H1 (cell line): ENCODE measurements around the gene CRYBB1. TPM values are rescaled to one million over a fixed set of nuclear protein-coding genes. Genes with fewer than 3 reads are reported as not detected.

Source experiments
- CHD2 ChIP-seq: IDR thresholded peaks from 2 replicates; pipeline ENCODE4 v1.6.1; 2012; ENCODE audit warnings: low read length, improper control_type of control experiment
- CREB1 ChIP-seq: IDR thresholded peaks from 2 replicates; pipeline ENCODE4 v1.6.1; 2012; ENCODE audit warnings: inconsistent platforms
- CTBP2 ChIP-seq: IDR thresholded peaks from 2 replicates; pipeline ENCODE4 v1.7.0; 2011; ENCODE audit warnings: borderline replicate concordance, mild to moderate bottlenecking, moderate library complexity, mixed read lengths, low read length; ENCODE audit not compliant: insufficient read depth, insufficient read length
- E2F6 ChIP-seq: IDR thresholded peaks from 2 replicates; pipeline ENCODE4 v1.6.1; 2012; ENCODE audit warnings: inconsistent platforms
- MAX ChIP-seq: IDR thresholded peaks from 2 replicates; pipeline ENCODE4 v1.6.1; 2012; ENCODE audit warnings: inconsistent platforms
- NRF1 ChIP-seq: IDR thresholded peaks from 2 replicates; pipeline ENCODE4 v1.6.1; 2011; ENCODE audit warnings: mild to moderate bottlenecking, low read depth, low read length, improper control_type of control experiment
- RBBP5 ChIP-seq: IDR thresholded peaks from 2 replicates; pipeline ENCODE4 v1.7.1; 2012; ENCODE audit warnings: low read depth, mild to moderate bottlenecking, inconsistent platforms, low read length, moderate library complexity, borderline replicate concordance
- RNF2 ChIP-seq: fragments of 200-900, 300-1000 bp; sonication (generic); IDR thresholded peaks from 2 replicates; pipeline ENCODE4 v1.7.1; 2016; ENCODE audit warnings: borderline replicate concordance, low read depth, mild to moderate bottlenecking, antibody characterized with exemption, low read length; ENCODE audit not compliant: poor library complexity, severe bottlenecking; ENCODE audit errors: missing control alignments
- SIX5 ChIP-seq: IDR thresholded peaks from 2 replicates; pipeline ENCODE4 v1.6.1; 2011; ENCODE audit warnings: mild to moderate bottlenecking, low read depth, low read length
- polyA plus RNA-seq, 7 experiments: library from polyadenylated mRNA; depleted of rRNA in 3 of 7; stranded (reverse) in 5 of 7; unstranded in 2 of 7; fragments of >200 nt in 5 of 7; fragments of 200-250 nt in 2 of 7; gene quantifications; 1 replicate in 5 of 7; 2 replicates in 1 of 7; 4 replicates in 1 of 7; pipeline versions ENCODE4 v1.2.1 to v1.2.3, GENCODE V29; 2011 to 2013; ENCODE audit warnings: missing spikeins in 2 of 7, mixed read lengths in 2 of 7
- total RNA-seq: library from RNA; stranded (reverse); fragmentation: NEBNext Ultra II Directional; extraction: Animal tissue kit (Norgen Biotek cat#: 25700); gene quantifications from 2 replicates; pipeline ENCODE4 v1.2.1, GENCODE V29; 2021
- TF ChIP-seq, protein P1 (sequence below): fragments of 300-600 bp; sonication (generic); IDR thresholded peaks from 2 replicates; pipeline ENCODE4 v1.7.1; 2012; ENCODE audit warnings: low read length, moderate library complexity, mild to moderate bottlenecking, inconsistent platforms; ENCODE audit not compliant: insufficient replicate concordance

Gene CRYBB1
- total and polyA plus RNA-seq, 2 of the 8 experiments (the other 6 are each of a cell fraction or from before 2014, with no cell fraction given), result 1.7 to 6.0 TPM

- TF ChIP-seq, protein P1, sequence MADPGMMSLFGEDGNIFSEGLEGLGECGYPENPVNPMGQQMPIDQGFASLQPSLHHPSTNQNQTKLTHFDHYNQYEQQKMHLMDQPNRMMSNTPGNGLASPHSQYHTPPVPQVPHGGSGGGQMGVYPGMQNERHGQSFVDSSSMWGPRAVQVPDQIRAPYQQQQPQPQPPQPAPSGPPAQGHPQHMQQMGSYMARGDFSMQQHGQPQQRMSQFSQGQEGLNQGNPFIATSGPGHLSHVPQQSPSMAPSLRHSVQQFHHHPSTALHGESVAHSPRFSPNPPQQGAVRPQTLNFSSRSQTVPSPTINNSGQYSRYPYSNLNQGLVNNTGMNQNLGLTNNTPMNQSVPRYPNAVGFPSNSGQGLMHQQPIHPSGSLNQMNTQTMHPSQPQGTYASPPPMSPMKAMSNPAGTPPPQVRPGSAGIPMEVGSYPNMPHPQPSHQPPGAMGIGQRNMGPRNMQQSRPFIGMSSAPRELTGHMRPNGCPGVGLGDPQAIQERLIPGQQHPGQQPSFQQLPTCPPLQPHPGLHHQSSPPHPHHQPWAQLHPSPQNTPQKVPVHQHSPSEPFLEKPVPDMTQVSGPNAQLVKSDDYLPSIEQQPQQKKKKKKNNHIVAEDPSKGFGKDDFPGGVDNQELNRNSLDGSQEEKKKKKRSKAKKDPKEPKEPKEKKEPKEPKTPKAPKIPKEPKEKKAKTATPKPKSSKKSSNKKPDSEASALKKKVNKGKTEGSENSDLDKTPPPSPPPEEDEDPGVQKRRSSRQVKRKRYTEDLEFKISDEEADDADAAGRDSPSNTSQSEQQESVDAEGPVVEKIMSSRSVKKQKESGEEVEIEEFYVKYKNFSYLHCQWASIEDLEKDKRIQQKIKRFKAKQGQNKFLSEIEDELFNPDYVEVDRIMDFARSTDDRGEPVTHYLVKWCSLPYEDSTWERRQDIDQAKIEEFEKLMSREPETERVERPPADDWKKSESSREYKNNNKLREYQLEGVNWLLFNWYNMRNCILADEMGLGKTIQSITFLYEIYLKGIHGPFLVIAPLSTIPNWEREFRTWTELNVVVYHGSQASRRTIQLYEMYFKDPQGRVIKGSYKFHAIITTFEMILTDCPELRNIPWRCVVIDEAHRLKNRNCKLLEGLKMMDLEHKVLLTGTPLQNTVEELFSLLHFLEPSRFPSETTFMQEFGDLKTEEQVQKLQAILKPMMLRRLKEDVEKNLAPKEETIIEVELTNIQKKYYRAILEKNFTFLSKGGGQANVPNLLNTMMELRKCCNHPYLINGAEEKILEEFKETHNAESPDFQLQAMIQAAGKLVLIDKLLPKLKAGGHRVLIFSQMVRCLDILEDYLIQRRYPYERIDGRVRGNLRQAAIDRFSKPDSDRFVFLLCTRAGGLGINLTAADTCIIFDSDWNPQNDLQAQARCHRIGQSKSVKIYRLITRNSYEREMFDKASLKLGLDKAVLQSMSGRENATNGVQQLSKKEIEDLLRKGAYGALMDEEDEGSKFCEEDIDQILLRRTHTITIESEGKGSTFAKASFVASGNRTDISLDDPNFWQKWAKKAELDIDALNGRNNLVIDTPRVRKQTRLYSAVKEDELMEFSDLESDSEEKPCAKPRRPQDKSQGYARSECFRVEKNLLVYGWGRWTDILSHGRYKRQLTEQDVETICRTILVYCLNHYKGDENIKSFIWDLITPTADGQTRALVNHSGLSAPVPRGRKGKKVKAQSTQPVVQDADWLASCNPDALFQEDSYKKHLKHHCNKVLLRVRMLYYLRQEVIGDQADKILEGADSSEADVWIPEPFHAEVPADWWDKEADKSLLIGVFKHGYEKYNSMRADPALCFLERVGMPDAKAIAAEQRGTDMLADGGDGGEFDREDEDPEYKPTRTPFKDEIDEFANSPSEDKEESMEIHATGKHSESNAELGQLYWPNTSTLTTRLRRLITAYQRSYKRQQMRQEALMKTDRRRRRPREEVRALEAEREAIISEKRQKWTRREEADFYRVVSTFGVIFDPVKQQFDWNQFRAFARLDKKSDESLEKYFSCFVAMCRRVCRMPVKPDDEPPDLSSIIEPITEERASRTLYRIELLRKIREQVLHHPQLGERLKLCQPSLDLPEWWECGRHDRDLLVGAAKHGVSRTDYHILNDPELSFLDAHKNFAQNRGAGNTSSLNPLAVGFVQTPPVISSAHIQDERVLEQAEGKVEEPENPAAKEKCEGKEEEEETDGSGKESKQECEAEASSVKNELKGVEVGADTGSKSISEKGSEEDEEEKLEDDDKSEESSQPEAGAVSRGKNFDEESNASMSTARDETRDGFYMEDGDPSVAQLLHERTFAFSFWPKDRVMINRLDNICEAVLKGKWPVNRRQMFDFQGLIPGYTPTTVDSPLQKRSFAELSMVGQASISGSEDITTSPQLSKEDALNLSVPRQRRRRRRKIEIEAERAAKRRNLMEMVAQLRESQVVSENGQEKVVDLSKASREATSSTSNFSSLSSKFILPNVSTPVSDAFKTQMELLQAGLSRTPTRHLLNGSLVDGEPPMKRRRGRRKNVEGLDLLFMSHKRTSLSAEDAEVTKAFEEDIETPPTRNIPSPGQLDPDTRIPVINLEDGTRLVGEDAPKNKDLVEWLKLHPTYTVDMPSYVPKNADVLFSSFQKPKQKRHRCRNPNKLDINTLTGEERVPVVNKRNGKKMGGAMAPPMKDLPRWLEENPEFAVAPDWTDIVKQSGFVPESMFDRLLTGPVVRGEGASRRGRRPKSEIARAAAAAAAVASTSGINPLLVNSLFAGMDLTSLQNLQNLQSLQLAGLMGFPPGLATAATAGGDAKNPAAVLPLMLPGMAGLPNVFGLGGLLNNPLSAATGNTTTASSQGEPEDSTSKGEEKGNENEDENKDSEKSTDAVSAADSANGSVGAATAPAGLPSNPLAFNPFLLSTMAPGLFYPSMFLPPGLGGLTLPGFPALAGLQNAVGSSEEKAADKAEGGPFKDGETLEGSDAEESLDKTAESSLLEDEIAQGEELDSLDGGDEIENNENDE, result peak; percentile 28
- TF ChIP-seq RBBP5 (peak; percentile 34; the same call in 1 of the 2 replicates), CTBP2 (peak; percentile 95), CHD2 (peak; percentile 53; the same call in 1 of the 2 replicates), MAX (peak; percentile 80), RNF2 (no peak), SIX5 (no peak), CREB1 (peak; percentile 70), E2F6 (no peak), NRF1 (no peak)
Observed at GRCh38 chr22:26648011-26648497, 30.2 kb upstream of the CRYBB1 start (continued).
